ENCODE results near the gene C12orf54. TPM values are rescaled to one million over a fixed set of nuclear protein-coding genes. Genes with fewer than 3 reads are reported as not detected.
"Not testable (repeated sequence)": the region's sequence is repeated elsewhere in the genome, so short reads cannot be mapped to it uniquely, and the experiment has no call there.

The C12orf54 gene
- total RNA-seq, 1 donor, result not detected

DNA sequence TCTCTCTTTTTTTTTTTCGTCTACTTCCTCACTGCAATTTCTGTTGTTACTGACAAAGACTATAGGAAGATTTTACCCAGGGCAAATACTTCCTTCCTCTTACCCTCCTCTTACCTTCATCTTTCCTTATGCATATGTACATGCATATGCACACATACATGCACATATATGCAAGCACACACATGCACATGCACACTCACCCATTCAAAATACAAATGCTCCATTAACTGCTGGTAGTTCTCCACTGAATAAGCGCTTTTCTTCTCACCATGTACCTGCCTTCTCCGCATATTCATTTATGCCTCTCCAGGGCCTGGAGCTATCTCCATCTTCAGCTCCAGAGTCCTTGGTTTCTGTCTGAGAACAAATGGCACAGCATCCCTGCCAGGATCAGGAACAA lies 632 bp downstream of the C12orf54 start:
- no peak for DNase-seq (ENCODE audit: low read depth)
- TF ChIP-seq, protein P1, sequence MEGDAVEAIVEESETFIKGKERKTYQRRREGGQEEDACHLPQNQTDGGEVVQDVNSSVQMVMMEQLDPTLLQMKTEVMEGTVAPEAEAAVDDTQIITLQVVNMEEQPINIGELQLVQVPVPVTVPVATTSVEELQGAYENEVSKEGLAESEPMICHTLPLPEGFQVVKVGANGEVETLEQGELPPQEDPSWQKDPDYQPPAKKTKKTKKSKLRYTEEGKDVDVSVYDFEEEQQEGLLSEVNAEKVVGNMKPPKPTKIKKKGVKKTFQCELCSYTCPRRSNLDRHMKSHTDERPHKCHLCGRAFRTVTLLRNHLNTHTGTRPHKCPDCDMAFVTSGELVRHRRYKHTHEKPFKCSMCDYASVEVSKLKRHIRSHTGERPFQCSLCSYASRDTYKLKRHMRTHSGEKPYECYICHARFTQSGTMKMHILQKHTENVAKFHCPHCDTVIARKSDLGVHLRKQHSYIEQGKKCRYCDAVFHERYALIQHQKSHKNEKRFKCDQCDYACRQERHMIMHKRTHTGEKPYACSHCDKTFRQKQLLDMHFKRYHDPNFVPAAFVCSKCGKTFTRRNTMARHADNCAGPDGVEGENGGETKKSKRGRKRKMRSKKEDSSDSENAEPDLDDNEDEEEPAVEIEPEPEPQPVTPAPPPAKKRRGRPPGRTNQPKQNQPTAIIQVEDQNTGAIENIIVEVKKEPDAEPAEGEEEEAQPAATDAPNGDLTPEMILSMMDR (IDR thresholded peaks at IDR 0.05; ENCODE audit: insufficient read depth, low read length), result no peak
- no peak overlapping the region for H3K4me3 ChIP-seq (ENCODE audit: low read depth, low read length)

GRCh38 chr12:48486261-48486660 lies 4.0 kb downstream of the C12orf54 start:
- TF ChIP-seq, protein P1 (IDR thresholded peaks at IDR 0.05; ENCODE audit: insufficient read depth, low read length), result no peak
- no peak for DNase-seq (ENCODE audit: low read depth)
- H3K4me3 ChIP-seq (ENCODE audit: low read depth, low read length), result no peak overlapping the region

- DNase-seq (ENCODE audit: low read depth), result no peak
- TF ChIP-seq, protein P1 (IDR thresholded peaks at IDR 0.05; ENCODE audit: insufficient read depth, low read length), result no peak
- no peak overlapping the region for H3K4me3 ChIP-seq (ENCODE audit: low read depth, low read length)
Observed at GRCh38 chr12:48486679-48487078, 4.4 kb downstream of the C12orf54 start.

DNA sequence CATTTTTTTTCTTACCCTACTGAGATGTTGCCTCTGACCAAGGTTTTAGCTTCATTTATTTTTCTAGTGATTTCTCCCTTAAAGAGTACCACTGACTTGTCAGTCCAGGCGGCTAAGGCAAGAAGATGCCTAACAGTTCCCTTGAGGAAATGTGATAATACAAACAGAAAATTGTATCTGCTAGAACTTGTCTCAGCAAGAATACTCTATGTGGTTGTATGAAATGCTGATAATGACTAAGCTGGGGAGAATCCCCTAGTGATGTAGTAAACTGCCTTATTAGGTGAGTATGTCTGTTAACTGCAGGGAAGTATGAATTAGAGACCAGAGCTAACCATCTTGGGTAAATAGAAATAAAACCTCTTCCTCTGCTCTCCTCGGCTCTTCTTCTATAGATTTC lies 6.7 kb downstream of the C12orf54 start:
- H3K4me3 ChIP-seq (ENCODE audit: low read depth, low read length), result no peak overlapping the region
- no peak for DNase-seq (ENCODE audit: low read depth)
- TF ChIP-seq, protein P1 (IDR thresholded peaks at IDR 0.05; ENCODE audit: insufficient read depth, low read length), result no peak

DNA sequence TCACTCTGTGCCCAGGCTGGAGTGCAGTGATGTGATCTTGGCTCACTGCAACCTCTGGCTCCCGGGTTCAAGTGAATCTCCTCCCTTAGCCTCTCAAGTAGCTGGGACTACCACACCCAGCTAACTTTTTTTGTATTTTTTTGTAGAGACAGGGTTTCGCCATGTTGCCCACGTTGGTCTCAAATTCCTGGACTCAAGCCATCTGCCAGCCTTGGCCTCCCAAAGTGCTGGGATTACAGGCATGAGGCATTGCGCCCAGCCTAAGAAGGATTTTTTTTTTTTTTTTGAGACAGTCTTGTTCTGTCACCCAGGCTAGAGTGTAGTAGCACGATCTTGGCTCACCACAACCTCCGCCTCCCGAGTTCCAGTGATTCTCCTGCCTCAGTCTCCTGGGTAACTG lies 7.2 kb downstream of the C12orf54 start:
- DNase-seq (ENCODE audit: low read depth); H3K4me3 ChIP-seq (ENCODE audit: low read depth, low read length): not testable (repeated sequence)

DNA sequence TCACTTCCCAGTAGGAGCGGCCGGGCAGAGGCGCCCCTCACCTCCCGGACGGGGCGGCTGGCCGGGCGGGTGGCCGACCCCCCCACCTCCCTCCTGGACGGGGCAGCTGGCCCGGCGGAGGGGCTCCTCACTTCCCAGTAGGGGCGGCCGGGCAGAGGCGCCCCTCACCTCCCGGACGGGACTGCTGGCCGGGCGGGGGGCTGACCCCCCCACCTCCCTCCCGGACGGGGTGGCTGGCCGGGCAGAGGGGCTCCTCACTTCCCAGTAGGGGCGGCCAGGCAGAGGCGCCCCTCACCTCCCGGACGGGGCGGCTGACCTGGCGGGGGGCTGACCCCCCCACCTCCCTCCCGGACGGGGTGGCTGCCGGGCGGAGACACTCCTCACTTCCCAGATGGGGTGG lies 18.0 kb downstream of the C12orf54 start:
- DNase-seq (ENCODE audit: low read depth); H3K4me3 ChIP-seq (ENCODE audit: low read depth, low read length): not testable (repeated sequence)

- DNase-seq (ENCODE audit: low read depth); H3K4me3 ChIP-seq (ENCODE audit: low read depth, low read length): not testable (repeated sequence)
Observed at GRCh38 chr12:48506836-48507235, 24.5 kb downstream of the C12orf54 start.

- no peak for DNase-seq (ENCODE audit: low read depth)
- TF ChIP-seq, protein P1 (IDR thresholded peaks at IDR 0.05; ENCODE audit: insufficient read depth, low read length), result no peak
- no peak overlapping the region for H3K4me3 ChIP-seq (ENCODE audit: low read depth, low read length)
Observed at GRCh38 chr12:48508987-48509386, 26.7 kb downstream of the C12orf54 start.

DNA sequence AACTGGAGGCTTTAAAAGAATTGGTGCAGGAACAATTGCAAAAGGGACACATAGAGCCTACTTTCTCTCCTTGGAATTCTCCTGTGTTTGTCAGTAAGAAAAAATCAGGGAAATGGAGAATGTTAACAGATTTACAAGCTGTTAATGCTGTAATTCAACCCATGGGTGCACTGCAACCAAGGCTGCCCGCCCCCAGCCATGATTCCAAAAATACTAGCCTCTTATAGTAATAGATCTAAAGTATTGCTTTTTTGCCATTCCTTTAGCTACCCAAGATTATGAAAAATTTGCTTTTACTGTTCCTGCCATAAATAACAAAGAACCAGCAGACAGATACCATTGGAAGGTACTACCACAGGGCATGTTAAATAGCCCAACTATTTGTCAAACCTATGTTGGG lies 27.8 kb downstream of the C12orf54 start:
- TF ChIP-seq, protein P1 (IDR thresholded peaks at IDR 0.05; ENCODE audit: insufficient read depth, low read length), result no peak

More for the DNA sequence above, 27.8 kb downstream of the C12orf54 start:
- H3K4me3 ChIP-seq (ENCODE audit: low read depth, low read length), result no peak overlapping the region
- DNase-seq (ENCODE audit: low read depth), result no peak
